ENCODE data around the gene CENPX.

DNA sequence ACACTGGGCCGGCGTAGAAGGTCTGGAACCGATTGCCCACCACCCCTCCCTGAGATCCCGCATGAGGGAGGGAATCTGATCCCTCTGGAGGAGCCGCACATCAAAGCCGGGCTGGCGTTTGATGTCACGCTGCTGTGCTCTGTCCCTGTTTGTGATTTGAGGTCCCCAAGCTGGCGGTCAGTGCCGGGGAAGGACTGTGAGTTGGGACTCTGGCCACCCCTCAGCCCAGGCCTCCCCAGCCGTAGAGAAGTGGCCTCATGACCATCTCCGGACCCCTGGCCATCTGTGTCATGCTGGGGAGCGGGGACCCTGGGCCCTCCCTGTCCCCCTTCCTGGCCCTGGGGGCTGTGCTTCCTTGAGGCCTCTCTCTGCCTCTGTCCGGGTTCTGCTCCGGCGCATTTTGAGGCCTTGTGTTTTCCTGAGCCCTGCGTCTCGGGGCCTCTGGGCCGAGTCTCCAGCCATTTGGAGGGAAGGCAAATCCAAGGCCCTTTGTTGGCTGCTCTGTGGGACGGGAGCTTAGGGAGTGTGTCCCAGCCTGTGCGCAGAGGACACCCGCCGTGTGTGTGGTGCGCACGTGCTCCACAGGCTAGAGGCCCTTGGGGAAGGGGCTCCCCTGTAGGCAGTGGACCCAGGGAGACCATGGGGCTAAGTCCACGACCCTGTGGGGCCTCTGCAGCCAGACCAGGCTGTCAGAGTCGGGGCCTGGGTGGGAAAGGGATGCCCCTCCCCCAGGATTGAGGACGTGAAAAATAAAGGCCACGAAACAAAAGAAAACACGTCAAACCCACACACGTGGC is 30.2 kb downstream of the CENPX start:
- TF ChIP-seq, protein P1, sequence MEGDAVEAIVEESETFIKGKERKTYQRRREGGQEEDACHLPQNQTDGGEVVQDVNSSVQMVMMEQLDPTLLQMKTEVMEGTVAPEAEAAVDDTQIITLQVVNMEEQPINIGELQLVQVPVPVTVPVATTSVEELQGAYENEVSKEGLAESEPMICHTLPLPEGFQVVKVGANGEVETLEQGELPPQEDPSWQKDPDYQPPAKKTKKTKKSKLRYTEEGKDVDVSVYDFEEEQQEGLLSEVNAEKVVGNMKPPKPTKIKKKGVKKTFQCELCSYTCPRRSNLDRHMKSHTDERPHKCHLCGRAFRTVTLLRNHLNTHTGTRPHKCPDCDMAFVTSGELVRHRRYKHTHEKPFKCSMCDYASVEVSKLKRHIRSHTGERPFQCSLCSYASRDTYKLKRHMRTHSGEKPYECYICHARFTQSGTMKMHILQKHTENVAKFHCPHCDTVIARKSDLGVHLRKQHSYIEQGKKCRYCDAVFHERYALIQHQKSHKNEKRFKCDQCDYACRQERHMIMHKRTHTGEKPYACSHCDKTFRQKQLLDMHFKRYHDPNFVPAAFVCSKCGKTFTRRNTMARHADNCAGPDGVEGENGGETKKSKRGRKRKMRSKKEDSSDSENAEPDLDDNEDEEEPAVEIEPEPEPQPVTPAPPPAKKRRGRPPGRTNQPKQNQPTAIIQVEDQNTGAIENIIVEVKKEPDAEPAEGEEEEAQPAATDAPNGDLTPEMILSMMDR (IDR thresholded peaks at IDR 0.05) = no peak
- TF ChIP-seq POLR2A (IDR thresholded peaks at IDR 0.05) = no peak

Data from esophagus squamous epithelium (tissue), 4 donors.